ENCODE measurements around the gene DDA1.
A peak's percentile ranks its signal among the peaks of the same experiment; 100 is the strongest.
"Not testable (repeated sequence)": the region's sequence is repeated elsewhere in the genome, so short reads cannot be mapped to it uniquely, and the experiment has no call there.

Gene DDA1

GRCh38 chr19:17309198-17309964 lies at the start of gene DDA1:
Gene DDA1, plus strand, starts transcription at chr19:17309563. Its CDS starts 92 bp downstream, at chr19:17309655.
- DNase-seq, result peak; percentile 99

GRCh38 chr19:17259934-17260333 lies 49.4 kb upstream of the DDA1 start:
- DNase-seq, result no peak

- peak; percentile 84 for DNase-seq
These were observed 48.5 kb upstream of the DDA1 start for GRCh38 chr19:17260842-17261325.

GRCh38 chr19:17262557-17262956 lies 46.8 kb upstream of the DDA1 start:
- DNase-seq, result no peak

- no peak for DNase-seq
These were observed 45.4 kb upstream of the DDA1 start for GRCh38 chr19:17263712-17264640.

- no peak for DNase-seq
These were observed 44.8 kb upstream of the DDA1 start, which contains the start of gene USHBP1 for GRCh38 chr19:17264641-17264979. Gene USHBP1, minus strand, starts transcription at chr19:17264745. Its CDS starts 446 bp downstream, at chr19:17264299.

- no peak for DNase-seq
These were observed 43.3 kb upstream of the DDA1 start for GRCh38 chr19:17266026-17266425.

GRCh38 chr19:17266589-17266974 lies 42.8 kb upstream of the DDA1 start:
- DNase-seq, result no peak

- peak; percentile 98 for DNase-seq
These were observed 42.2 kb upstream of the DDA1 start, which contains the start of gene BABAM1 for GRCh38 chr19:17266975-17267788. Gene BABAM1, plus strand, starts transcription at chr19:17267443. Its CDS starts 1,364 bp downstream, at chr19:17268807.

GRCh38 chr19:17268754-17269153 lies 40.6 kb upstream of the DDA1 start:
- no peak for DNase-seq

GRCh38 chr19:17274892-17275291 lies 34.5 kb upstream of the DDA1 start:
- not testable (repeated sequence) for DNase-seq

- DNase-seq, result no peak
These were observed 33.8 kb upstream of the DDA1 start for GRCh38 chr19:17275441-17276175.

GRCh38 chr19:17279436-17279835 lies 29.9 kb upstream of the DDA1 start:
- DNase-seq, result no peak

GRCh38 chr19:17281391-17282304 lies 27.7 kb upstream of the DDA1 start, which contains the start of gene ANKLE1:
Gene ANKLE1, plus strand, starts transcription at chr19:17281901. Its CDS starts 20 bp downstream, at chr19:17281921.
- DNase-seq, result no peak

GRCh38 chr19:17282488-17283125 lies 26.8 kb upstream of the DDA1 start:
- DNase-seq, result peak; percentile 71

GRCh38 chr19:17283504-17283996 lies 25.8 kb upstream of the DDA1 start:
- no peak for DNase-seq

- DNase-seq, result no peak
These were observed 23.8 kb upstream of the DDA1 start for GRCh38 chr19:17285415-17286135.

- DNase-seq, result no peak
These were observed 23.1 kb upstream of the DDA1 start for GRCh38 chr19:17286263-17286662.

- DNase-seq, result no peak
These were observed 22.6 kb upstream of the DDA1 start for GRCh38 chr19:17286752-17287151.

Measured in NCI-H2029 (cell line).